HG02610 (cell line): Measurements from ENCODE around the gene CLDND1.

Source experiments
- ATAC-seq: cut with Tn5 transposase; IDR thresholded peaks from one replicate; pipeline ENCODE4 v1.9.1; 2021; ENCODE audit warnings: mild to moderate bottlenecking, moderate library complexity; ENCODE audit not compliant: unreplicated experiment

CLDND1 gene

GRCh38 chr3:98552232-98553020, 29.7 kb upstream of the CLDND1 start:
- no peak for ATAC-seq

- no peak for ATAC-seq
These were observed 29.1 kb upstream of the CLDND1 start for GRCh38 chr3:98551754-98552153.

GRCh38 chr3:98551236-98551635, 28.5 kb upstream of the CLDND1 start:
- ATAC-seq: no peak

- no peak for ATAC-seq
These were observed 28.1 kb upstream of the CLDND1 start for GRCh38 chr3:98550833-98551232.

- ATAC-seq: no peak
These were observed 25.8 kb upstream of the CLDND1 start for GRCh38 chr3:98548544-98548943.

- ATAC-seq: peak; percentile 56
These were observed 23.2 kb upstream of the CLDND1 start for GRCh38 chr3:98545940-98546339.

- no peak for ATAC-seq
These were observed 19.9 kb upstream of the CLDND1 start for GRCh38 chr3:98542623-98543022.

GRCh38 chr3:98541695-98542094, 19.0 kb upstream of the CLDND1 start:
- ATAC-seq: no peak

- ATAC-seq: peak; percentile 47
These were observed 17.6 kb upstream of the CLDND1 start for GRCh38 chr3:98540346-98540745.

- peak; percentile 80 for ATAC-seq
These were observed 13.8 kb upstream of the CLDND1 start for GRCh38 chr3:98536456-98537017.

GRCh38 chr3:98534734-98535133, 12.0 kb upstream of the CLDND1 start:
- no peak for ATAC-seq

- no peak for ATAC-seq
These were observed 11.5 kb upstream of the CLDND1 start for GRCh38 chr3:98534168-98534567.

- ATAC-seq: no peak
These were observed 10.2 kb upstream of the CLDND1 start for GRCh38 chr3:98532709-98533571.

GRCh38 chr3:98532275-98532637, 9.6 kb upstream of the CLDND1 start:
- no peak for ATAC-seq

- peak; percentile 24 for ATAC-seq
These were observed 9.0 kb upstream of the CLDND1 start, which contains the start of gene GPR15 for GRCh38 chr3:98531622-98532274. Gene GPR15 (plus strand): TSS chr3:98531978. CDS start chr3:98532034, 56 bp downstream.

- ATAC-seq: peak; percentile 32
These were observed 8.0 kb upstream of the CLDND1 start for GRCh38 chr3:98530676-98531075.

- ATAC-seq: no peak
These were observed 7.3 kb upstream of the CLDND1 start for GRCh38 chr3:98529856-98530459.

GRCh38 chr3:98528474-98529346, 6.0 kb upstream of the CLDND1 start:
- ATAC-seq: no peak

GRCh38 chr3:98525494-98525893, 2.8 kb upstream of the CLDND1 start:
- no peak for ATAC-seq
